Right lobe of liver (tissue), 4 donors: ENCODE measurements around the gene CRYL1.

Experiments
- CTCF ChIP-seq, 4 donors: fragments of 200-600 bp in 3 of 4; fragments of 450-650 bp in 1 of 4; IDR thresholded peaks; one replicate each; pipeline versions ENCODE4 v1.5.1 to v1.8.0; 2016 to 2022; ENCODE audit warnings: antibody characterized with exemption in 4 of 4, mild to moderate bottlenecking in 2 of 4
- POLR2A ChIP-seq: fragments of 450-650 bp; IDR thresholded peaks from one replicate; pipeline ENCODE4 v1.6.1; 2017; ENCODE audit warnings: antibody characterized with exemption, mild to moderate bottlenecking
- donor health status: DM: no; HTN: no; CAD: no.
- donor health status: DM: no; HTN: no; CAD: no.
- donor health status: DM: no; HTN: yes; CAD: no.

GRCh38 chr13:20505405-20506366, 20.0 kb downstream of the CRYL1 start:
- TF ChIP-seq CTCF (IDR thresholded peaks at IDR 0.05) (no peak), POLR2A (no peak)
